Neural cell (in vitro differentiated cells): Measurements from ENCODE around the gene OTUB1. TPM values are rescaled to one million over a fixed set of nuclear protein-coding genes. Genes with fewer than 3 reads are reported as not detected.

Experiments
- H2AFZ ChIP-seq: fragments of 200-600, 300-800 bp; sonication (generic), shearing (Covaris generic); 2 replicates; pipeline ENCODE4 v1.6.0; 2014; ENCODE audit warnings: low read depth, mild to moderate bottlenecking, antibody characterized with exemption, low read length, moderate library complexity
- H3F3A ChIP-seq: fragments of 200-600 bp; shearing (Covaris generic); 2 replicates; pipeline ENCODE4 v1.6.1; 2016; ENCODE audit warnings: mild to moderate bottlenecking, moderate library complexity, mixed read lengths, antibody characterized with exemption, low read length; ENCODE audit not compliant: insufficient read depth, poor library complexity, severe bottlenecking
- H3K27ac ChIP-seq: fragments of 200-600, 300-800 bp; sonication (generic), shearing (Covaris generic); 2 replicates; pipeline ENCODE4 v1.5.1; 2014; ENCODE audit warnings: mild to moderate bottlenecking, low read length, moderate library complexity
- H3K27me3 ChIP-seq: fragments of 300-800, 200-600 bp; sonication (generic), shearing (Covaris generic); 2 replicates; pipeline ENCODE4 v1.6.0; 2014; ENCODE audit warnings: mild to moderate bottlenecking, low read depth, low read length, moderate library complexity; ENCODE audit not compliant: insufficient read depth
- H3K36me3 ChIP-seq: fragments of 300-800, 200-600 bp; sonication (generic), shearing (Covaris generic); 2 replicates; pipeline ENCODE4 v1.5.1; 2014; ENCODE audit warnings: mild to moderate bottlenecking, antibody characterized with exemption, low read length, moderate library complexity; ENCODE audit not compliant: insufficient read depth
- H3K4me2 ChIP-seq: fragments of 300-800, 200-600 bp; sonication (generic), shearing (Covaris generic); 2 replicates; pipeline ENCODE4 v1.6.0; 2014; ENCODE audit warnings: mild to moderate bottlenecking, low read length
- H3K4me3 ChIP-seq: fragments of 300-800, 200-600 bp; sonication (generic), shearing (Covaris generic); 2 replicates; pipeline ENCODE4 v1.5.1; 2014; ENCODE audit warnings: mild to moderate bottlenecking, low read length, moderate library complexity
- H3K79me2 ChIP-seq: fragments of 200-600 bp; shearing (Covaris generic); replicated peaks from 2 replicates; pipeline ENCODE4 v1.6.0; 2014; ENCODE audit warnings: mild to moderate bottlenecking, low read length, moderate library complexity; ENCODE audit not compliant: insufficient read depth
- H3K9ac ChIP-seq: fragments of 300-800, 200-600 bp; sonication (generic), shearing (Covaris generic); 2 replicates; pipeline ENCODE4 v1.6.1; 2016; ENCODE audit warnings: mild to moderate bottlenecking, low read length, mixed read lengths
- H3K9me2 ChIP-seq: fragments of 200-600 bp; shearing (Covaris generic); 2 replicates; pipeline ENCODE4 v1.6.1; 2016; ENCODE audit warnings: mild to moderate bottlenecking, low read length, mixed read lengths; ENCODE audit not compliant: insufficient read depth
- H3K9me3 ChIP-seq: fragments of 200-600, 300-800 bp; sonication (generic), shearing (Covaris generic); 2 replicates; pipeline ENCODE4 v1.6.1; 2016; ENCODE audit warnings: mild to moderate bottlenecking, mixed run types, low read length, moderate library complexity, mixed read lengths
- H4K20me1 ChIP-seq: fragments of 200-600 bp; shearing (Covaris generic); 2 replicates; pipeline ENCODE4 v1.6.1; 2016; ENCODE audit warnings: mild to moderate bottlenecking, mixed run types; ENCODE audit not compliant: insufficient read depth
- EP300 ChIP-seq: fragments of 450-650 bp; conservative IDR thresholded peaks from 2 replicates; pipeline ENCODE4 v1.6.1; 2014; ENCODE audit warnings: antibody characterized with exemption, mild to moderate bottlenecking, moderate library complexity; ENCODE audit not compliant: poor library complexity, severe bottlenecking
- EZH2 ChIP-seq: fragments of 200-600, 300-800 bp; shearing (Covaris generic), sonication (generic); IDR thresholded peaks from 2 replicates; pipeline ENCODE4 v1.6.1; 2014; ENCODE audit warnings: antibody characterized with exemption, low read length, borderline replicate concordance, mild to moderate bottlenecking; ENCODE audit not compliant: insufficient read depth, poor library complexity, severe bottlenecking
- MXI1 ChIP-seq: fragments of 450-650 bp; conservative IDR thresholded peaks from 2 replicates; pipeline ENCODE4 v1.6.1; 2014; ENCODE audit warnings: antibody characterized with exemption, mild to moderate bottlenecking; ENCODE audit not compliant: poor library complexity, severe bottlenecking
- POLR2AphosphoS5 ChIP-seq: IDR thresholded peaks from 2 replicates; pipeline ENCODE4 v1.6.1; 2012
- RAD21 ChIP-seq: fragments of 450-650 bp; conservative IDR thresholded peaks from 2 replicates; pipeline ENCODE4 v1.6.1; 2014; ENCODE audit warnings: antibody characterized with exemption, mild to moderate bottlenecking, moderate library complexity
- SMC3 ChIP-seq: fragments of 450-650 bp; conservative IDR thresholded peaks from 2 replicates; pipeline ENCODE4 v1.6.1; 2014; ENCODE audit warnings: antibody characterized with exemption, mild to moderate bottlenecking, moderate library complexity; ENCODE audit not compliant: poor library complexity
- polyA plus RNA-seq: library from polyadenylated mRNA; depleted of rRNA; stranded (reverse); fragments of >200 nt; gene quantifications from 2 replicates; pipeline ENCODE4 v1.2.3, GENCODE V29; 2014
- TF ChIP-seq, protein P1 (sequence below): fragments of 450-650 bp; IDR thresholded peaks from 2 replicates; pipeline ENCODE4 v1.5.1; 2014; ENCODE audit warnings: antibody characterized with exemption, mild to moderate bottlenecking, moderate library complexity; ENCODE audit not compliant: poor library complexity, severe bottlenecking
- TF ChIP-seq, protein P2 (sequence below): IDR thresholded peaks from 2 replicates; pipeline ENCODE4 v1.6.1; 2012; ENCODE audit warnings: borderline replicate concordance

The OTUB1 gene
- polyA plus RNA-seq, 1 donor from 2014 or later = 103 TPM

DNA sequence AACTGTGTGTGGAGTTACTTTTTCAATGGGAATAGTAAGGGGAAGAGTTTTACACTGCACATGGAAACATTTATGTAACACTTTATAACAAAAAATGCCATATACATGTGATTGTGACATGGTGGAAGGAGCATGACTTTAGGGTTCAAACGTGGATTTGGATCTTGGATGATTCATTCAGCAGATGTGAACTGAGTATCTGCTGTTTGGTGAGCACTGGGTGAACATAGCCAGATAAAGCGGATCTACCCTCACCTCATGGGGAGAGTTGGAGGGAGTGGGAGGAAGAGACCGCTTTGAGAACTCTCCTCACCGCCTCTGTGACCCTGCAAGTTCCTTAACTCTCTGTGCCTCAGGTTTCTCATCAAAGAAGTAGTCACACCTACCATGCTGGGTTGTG is 44.3 kb upstream of the OTUB1 start:
- TF ChIP-seq SMC3 = no peak
- no peak for TF ChIP-seq POLR2AphosphoS5
- no peak for TF ChIP-seq RAD21
- TF ChIP-seq EP300 = no peak
- no peak for TF ChIP-seq EZH2
- Histone ChIP-seq H4K20me1 (no peaks in the 10 kb centered on the region), H3K9ac (no peak overlapping the region), H3K79me2 (peaks cover 44% of the 10 kb centered on the region), H3K36me3 (no peaks in the 10 kb centered on the region), H3K4me3 (no peak overlapping the region), H3K4me2 (no peak overlapping the region), H2AFZ (no peak overlapping the region), H3F3A (peaks cover 5% of the 10 kb centered on the region), H3K27ac (no peak overlapping the region), H3K9me2 (no peaks in the 10 kb centered on the region), H3K9me3 (no peaks in the 10 kb centered on the region), H3K27me3 (no peaks in the 10 kb centered on the region)

- H3K9ac ChIP-seq = no peak overlapping the region
Observed at GRCh38 chr11:63942803-63943202, 43.4 kb upstream of the OTUB1 start.

More at GRCh38 chr11:63942803-63943202, 43.4 kb upstream of the OTUB1 start:
- Histone ChIP-seq H3K27ac (no peak overlapping the region), H3K4me3 (no peak overlapping the region), H3K9me2 (no peaks in the 10 kb centered on the region), H3F3A (peaks cover 5% of the 10 kb centered on the region), H3K27me3 (no peaks in the 10 kb centered on the region), H3K36me3 (no peaks in the 10 kb centered on the region), H3K4me2 (no peak overlapping the region), H3K9me3 (no peaks in the 10 kb centered on the region), H2AFZ (no peak overlapping the region), H3K79me2 (peaks cover 44% of the 10 kb centered on the region), H4K20me1 (no peaks in the 10 kb centered on the region)
- TF ChIP-seq, protein P1, sequence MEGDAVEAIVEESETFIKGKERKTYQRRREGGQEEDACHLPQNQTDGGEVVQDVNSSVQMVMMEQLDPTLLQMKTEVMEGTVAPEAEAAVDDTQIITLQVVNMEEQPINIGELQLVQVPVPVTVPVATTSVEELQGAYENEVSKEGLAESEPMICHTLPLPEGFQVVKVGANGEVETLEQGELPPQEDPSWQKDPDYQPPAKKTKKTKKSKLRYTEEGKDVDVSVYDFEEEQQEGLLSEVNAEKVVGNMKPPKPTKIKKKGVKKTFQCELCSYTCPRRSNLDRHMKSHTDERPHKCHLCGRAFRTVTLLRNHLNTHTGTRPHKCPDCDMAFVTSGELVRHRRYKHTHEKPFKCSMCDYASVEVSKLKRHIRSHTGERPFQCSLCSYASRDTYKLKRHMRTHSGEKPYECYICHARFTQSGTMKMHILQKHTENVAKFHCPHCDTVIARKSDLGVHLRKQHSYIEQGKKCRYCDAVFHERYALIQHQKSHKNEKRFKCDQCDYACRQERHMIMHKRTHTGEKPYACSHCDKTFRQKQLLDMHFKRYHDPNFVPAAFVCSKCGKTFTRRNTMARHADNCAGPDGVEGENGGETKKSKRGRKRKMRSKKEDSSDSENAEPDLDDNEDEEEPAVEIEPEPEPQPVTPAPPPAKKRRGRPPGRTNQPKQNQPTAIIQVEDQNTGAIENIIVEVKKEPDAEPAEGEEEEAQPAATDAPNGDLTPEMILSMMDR = no peak
- no peak for TF ChIP-seq EZH2
- TF ChIP-seq, protein P2, sequence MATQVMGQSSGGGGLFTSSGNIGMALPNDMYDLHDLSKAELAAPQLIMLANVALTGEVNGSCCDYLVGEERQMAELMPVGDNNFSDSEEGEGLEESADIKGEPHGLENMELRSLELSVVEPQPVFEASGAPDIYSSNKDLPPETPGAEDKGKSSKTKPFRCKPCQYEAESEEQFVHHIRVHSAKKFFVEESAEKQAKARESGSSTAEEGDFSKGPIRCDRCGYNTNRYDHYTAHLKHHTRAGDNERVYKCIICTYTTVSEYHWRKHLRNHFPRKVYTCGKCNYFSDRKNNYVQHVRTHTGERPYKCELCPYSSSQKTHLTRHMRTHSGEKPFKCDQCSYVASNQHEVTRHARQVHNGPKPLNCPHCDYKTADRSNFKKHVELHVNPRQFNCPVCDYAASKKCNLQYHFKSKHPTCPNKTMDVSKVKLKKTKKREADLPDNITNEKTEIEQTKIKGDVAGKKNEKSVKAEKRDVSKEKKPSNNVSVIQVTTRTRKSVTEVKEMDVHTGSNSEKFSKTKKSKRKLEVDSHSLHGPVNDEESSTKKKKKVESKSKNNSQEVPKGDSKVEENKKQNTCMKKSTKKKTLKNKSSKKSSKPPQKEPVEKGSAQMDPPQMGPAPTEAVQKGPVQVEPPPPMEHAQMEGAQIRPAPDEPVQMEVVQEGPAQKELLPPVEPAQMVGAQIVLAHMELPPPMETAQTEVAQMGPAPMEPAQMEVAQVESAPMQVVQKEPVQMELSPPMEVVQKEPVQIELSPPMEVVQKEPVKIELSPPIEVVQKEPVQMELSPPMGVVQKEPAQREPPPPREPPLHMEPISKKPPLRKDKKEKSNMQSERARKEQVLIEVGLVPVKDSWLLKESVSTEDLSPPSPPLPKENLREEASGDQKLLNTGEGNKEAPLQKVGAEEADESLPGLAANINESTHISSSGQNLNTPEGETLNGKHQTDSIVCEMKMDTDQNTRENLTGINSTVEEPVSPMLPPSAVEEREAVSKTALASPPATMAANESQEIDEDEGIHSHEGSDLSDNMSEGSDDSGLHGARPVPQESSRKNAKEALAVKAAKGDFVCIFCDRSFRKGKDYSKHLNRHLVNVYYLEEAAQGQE = no peak
- no peak for TF ChIP-seq MXI1
